Testis (tissue), 2 donors: ENCODE data around the gene FAM98A.

ENCODE experiments used
- POLR2A ChIP-seq: fragments of 450-650 bp; IDR thresholded peaks from one replicate; pipeline ENCODE4 v1.6.1; 2017; ENCODE audit warnings: antibody characterized with exemption, mild to moderate bottlenecking, moderate library complexity
- TF ChIP-seq, protein P1 (sequence below), 3 experiments: fragments of 450-650 bp in 2 of 3; fragments of 200-600 bp in 1 of 3; sonication (generic) in 1 of 3; IDR thresholded peaks; one replicate each; pipeline ENCODE4 v1.5.1; 2016 to 2019; ENCODE audit warnings: antibody characterized with exemption in 3 of 3, mild to moderate bottlenecking in 2 of 3, moderate library complexity in 1 of 3

DNA sequence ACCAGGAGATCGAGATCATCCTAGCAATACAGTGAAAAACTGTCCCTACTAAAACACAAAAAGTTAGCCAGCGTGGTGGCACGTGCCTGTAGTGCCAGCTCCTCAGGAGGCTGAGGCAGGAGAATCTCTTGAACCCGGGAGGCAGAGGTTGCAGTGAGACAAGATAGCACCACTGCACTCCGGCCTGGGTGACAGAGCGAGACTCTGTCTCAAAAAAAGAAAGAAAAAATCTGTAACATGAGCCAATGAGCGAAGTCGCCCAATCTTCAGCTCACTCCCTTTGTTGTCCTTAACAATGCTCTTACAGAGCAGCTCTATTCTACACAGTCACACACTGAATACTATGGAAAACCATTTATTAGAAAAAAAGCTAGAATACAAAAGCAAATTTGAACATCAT is 22.0 kb downstream of the FAM98A start:
- TF ChIP-seq, protein P1, sequence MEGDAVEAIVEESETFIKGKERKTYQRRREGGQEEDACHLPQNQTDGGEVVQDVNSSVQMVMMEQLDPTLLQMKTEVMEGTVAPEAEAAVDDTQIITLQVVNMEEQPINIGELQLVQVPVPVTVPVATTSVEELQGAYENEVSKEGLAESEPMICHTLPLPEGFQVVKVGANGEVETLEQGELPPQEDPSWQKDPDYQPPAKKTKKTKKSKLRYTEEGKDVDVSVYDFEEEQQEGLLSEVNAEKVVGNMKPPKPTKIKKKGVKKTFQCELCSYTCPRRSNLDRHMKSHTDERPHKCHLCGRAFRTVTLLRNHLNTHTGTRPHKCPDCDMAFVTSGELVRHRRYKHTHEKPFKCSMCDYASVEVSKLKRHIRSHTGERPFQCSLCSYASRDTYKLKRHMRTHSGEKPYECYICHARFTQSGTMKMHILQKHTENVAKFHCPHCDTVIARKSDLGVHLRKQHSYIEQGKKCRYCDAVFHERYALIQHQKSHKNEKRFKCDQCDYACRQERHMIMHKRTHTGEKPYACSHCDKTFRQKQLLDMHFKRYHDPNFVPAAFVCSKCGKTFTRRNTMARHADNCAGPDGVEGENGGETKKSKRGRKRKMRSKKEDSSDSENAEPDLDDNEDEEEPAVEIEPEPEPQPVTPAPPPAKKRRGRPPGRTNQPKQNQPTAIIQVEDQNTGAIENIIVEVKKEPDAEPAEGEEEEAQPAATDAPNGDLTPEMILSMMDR (IDR thresholded peaks at IDR 0.05) = no peak
- no peak for TF ChIP-seq POLR2A
